H9 (cell line): ENCODE data around the gene NTSR2. TPM values are rescaled to one million over a fixed set of nuclear protein-coding genes. Genes with fewer than 3 reads are reported as not detected.

Experiments
- DNase-seq: peaks from one replicate; pipeline ENCODE4 v3.0.0-alpha.2; 2017
- H2AFZ ChIP-seq: one replicate; pipeline ENCODE4 v1.6.1; 2013; ENCODE audit warnings: mild to moderate bottlenecking, low read length, control low read depth, moderate library complexity
- H2AK5ac ChIP-seq: 2 replicates; pipeline ENCODE4 v1.6.1; 2013; ENCODE audit warnings: low read length, control low read depth, mixed read lengths; ENCODE audit not compliant: insufficient read length
- H2BK120ac ChIP-seq: one replicate; pipeline ENCODE4 v1.6.1; 2013; ENCODE audit warnings: low read depth, mild to moderate bottlenecking, low read length, control low read depth, inconsistent platforms; ENCODE audit not compliant: poor library complexity, severe bottlenecking
- H2BK12ac ChIP-seq: 2 replicates; pipeline ENCODE4 v1.6.1; 2013; ENCODE audit warnings: low read length, control low read depth, mixed read lengths, low read depth; ENCODE audit not compliant: insufficient read length
- H2BK15ac ChIP-seq: 2 replicates; pipeline ENCODE4 v1.6.1; 2013; ENCODE audit warnings: low read depth, low read length, control low read depth
- H2BK20ac ChIP-seq: one replicate; pipeline ENCODE4 v1.6.1; 2013; ENCODE audit warnings: low read depth, mild to moderate bottlenecking, low read length, control low read depth, inconsistent platforms; ENCODE audit not compliant: poor library complexity, severe bottlenecking
- H2BK5ac ChIP-seq: 2 replicates; pipeline ENCODE4 v1.6.1; 2013; ENCODE audit warnings: low read length, control low read depth, mixed read lengths; ENCODE audit not compliant: insufficient read length
- H3K14ac ChIP-seq: 2 replicates; pipeline ENCODE4 v1.6.1; 2013; ENCODE audit warnings: low read length, control low read depth; ENCODE audit not compliant: insufficient read depth
- H3K18ac ChIP-seq: 2 replicates; pipeline ENCODE4 v1.6.1; 2013; ENCODE audit warnings: low read depth, mild to moderate bottlenecking, mixed read lengths, low read length, control low read depth; ENCODE audit not compliant: insufficient read length
- H3K23ac ChIP-seq: 2 replicates; pipeline ENCODE4 v1.6.1; 2013; ENCODE audit warnings: low read length, control low read depth, mixed read lengths, low read depth; ENCODE audit not compliant: insufficient read length
- H3K23me2 ChIP-seq: 2 replicates; pipeline ENCODE4 v1.6.1; 2013; ENCODE audit warnings: low read depth, mild to moderate bottlenecking, mixed read lengths, low read length, control low read depth; ENCODE audit not compliant: insufficient read length, poor library complexity, severe bottlenecking
- H3K27ac ChIP-seq: 2 replicates; pipeline ENCODE4 v1.5.1; 2013; ENCODE audit warnings: low read length, control low read depth, mixed read lengths, low read depth; ENCODE audit not compliant: insufficient read length
- H3K27me3 ChIP-seq: 2 replicates; pipeline ENCODE4 v1.6.1; 2013; ENCODE audit warnings: low read length, control low read depth, inconsistent platforms; ENCODE audit not compliant: insufficient read depth
- H3K4ac ChIP-seq: 2 replicates; pipeline ENCODE4 v1.6.1; 2013; ENCODE audit warnings: low read depth, mild to moderate bottlenecking, control low read depth, inconsistent platforms, low read length, moderate library complexity
- H3K4me1 ChIP-seq: 2 replicates; pipeline ENCODE4 v1.6.1; 2013; ENCODE audit warnings: low read length, control low read depth, inconsistent platforms; ENCODE audit not compliant: insufficient read depth
- H3K4me2 ChIP-seq: 2 replicates; pipeline ENCODE4 v1.6.1; 2013; ENCODE audit warnings: low read length, control low read depth, mixed read lengths; ENCODE audit not compliant: insufficient read length, insufficient read depth
- H3K56ac ChIP-seq: 2 replicates; pipeline ENCODE4 v1.6.1; 2013; ENCODE audit warnings: low read depth, mild to moderate bottlenecking, mixed read lengths, low read length, control low read depth; ENCODE audit not compliant: insufficient read length
- H3K79me1 ChIP-seq: 2 replicates; pipeline ENCODE4 v1.6.1; 2013; ENCODE audit warnings: low read depth, mild to moderate bottlenecking, moderate library complexity, low read length, control low read depth, inconsistent platforms; ENCODE audit not compliant: insufficient read depth, poor library complexity, severe bottlenecking
- H3K79me2 ChIP-seq: 2 replicates; pipeline ENCODE4 v1.6.1; 2013; ENCODE audit warnings: low read length, control low read depth, inconsistent platforms; ENCODE audit not compliant: insufficient read depth
- H3K9ac ChIP-seq: 2 replicates; pipeline ENCODE4 v1.6.1; 2013; ENCODE audit warnings: low read length, control low read depth, mixed read lengths; ENCODE audit not compliant: insufficient read length; ENCODE audit errors: extremely low read depth
- H3K9me3 ChIP-seq: one replicate; pipeline ENCODE4 v1.6.1; 2013; ENCODE audit warnings: low read depth, low read length, inconsistent platforms; ENCODE audit not compliant: control insufficient read depth
- H3T11ph ChIP-seq: one replicate; pipeline ENCODE4 v1.6.1; 2013; ENCODE audit warnings: mild to moderate bottlenecking, low read length, control low read depth, inconsistent platforms
- H4K20me1 ChIP-seq: one replicate; pipeline ENCODE4 v1.6.1; 2013; ENCODE audit not compliant: control insufficient read depth, insufficient read length, insufficient read depth
- H4K5ac ChIP-seq: 2 replicates; pipeline ENCODE4 v1.6.1; 2013; ENCODE audit warnings: low read depth, mild to moderate bottlenecking, mixed read lengths, low read length, control low read depth; ENCODE audit not compliant: insufficient read length
- H4K8ac ChIP-seq: replicated peaks from 2 replicates; pipeline ENCODE4 v1.6.1; 2013; ENCODE audit warnings: low read length, control low read depth, mixed read lengths, low read depth; ENCODE audit not compliant: insufficient read length
- H4K91ac ChIP-seq: 2 replicates; pipeline ENCODE4 v1.6.1; 2013; ENCODE audit warnings: low read depth, mild to moderate bottlenecking, moderate library complexity, mixed read lengths, low read length, control low read depth; ENCODE audit not compliant: insufficient read length
- H3K27ac Mint-ChIP-seq, 3 experiments: 2 replicates in 2 of 3; 3 replicates in 1 of 3; pipeline ENCODE4 v1.8.0; 2020 to 2021; ENCODE audit warnings: mixed read lengths in 3 of 3, mild to moderate bottlenecking in 1 of 3, moderate library complexity in 1 of 3
- H3K27me3 Mint-ChIP-seq: 2 replicates; pipeline ENCODE4 v1.8.0; 2021; ENCODE audit warnings: low read depth, mild to moderate bottlenecking, moderate library complexity, mixed read lengths
- H3K36me3 Mint-ChIP-seq, 3 experiments: 2 replicates in 2 of 3; 3 replicates in 1 of 3; pipeline ENCODE4 v1.8.0; 2020 to 2021; ENCODE audit warnings: low read depth in 3 of 3, mixed read lengths in 3 of 3; ENCODE audit not compliant: insufficient read depth in 1 of 3
- H3K4me1 Mint-ChIP-seq, 2 experiments: 2 replicates each; pipeline ENCODE4 v1.8.0; 2020; ENCODE audit warnings: mixed read lengths in 2 of 2
- H3K4me3 Mint-ChIP-seq, 2 experiments: 2 replicates in 1 of 2; 3 replicates in 1 of 2; pipeline ENCODE4 v1.8.0; 2020 to 2021; ENCODE audit warnings: mild to moderate bottlenecking in 2 of 2, mixed read lengths in 2 of 2, moderate library complexity in 1 of 2
- H3K9me3 Mint-ChIP-seq, 2 experiments: 2 replicates in 1 of 2; 3 replicates in 1 of 2; pipeline ENCODE4 v1.8.0; 2020; ENCODE audit warnings: mild to moderate bottlenecking in 2 of 2, mixed read lengths in 2 of 2, moderate library complexity in 1 of 2
- CTCF ChIP-seq: fragments of 200-600 bp; sonication (generic); conservative IDR thresholded peaks from 3 replicates; pipeline ENCODE4 v1.8.0; 2021; ENCODE audit warnings: antibody characterized with exemption, mild to moderate bottlenecking
- WGBS: extraction: QIAGEN DNeasy Blood & Tissue Kit; methylation state at CpG from one replicate; pipeline ENCODE4 v1.1.7; 2013; ENCODE audit warnings: missing lambda C conversion rate, low lambda C conversion rate, mixed read lengths; ENCODE audit not compliant: insufficient read length; ENCODE audit errors: extremely low coverage; 5-methylcytosine and 5-hydroxymethylcytosine counted together
- total RNA-seq: library from RNA; stranded (reverse); gene quantifications from 2 replicates; pipeline ENCODE4 v1.2.1, GENCODE V29; 2021

The NTSR2 gene
- total RNA-seq, 1 experiment from 2014 or later, result not detected

- Histone ChIP-seq H4K8ac (no peak overlapping the region), H4K5ac (no peak overlapping the region), H2BK120ac (no peak overlapping the region), H3K4me1 (no peaks in the 10 kb centered on the region), H2AK5ac (no peak overlapping the region), H3K4me2 (no peak overlapping the region), H3K9ac (no peak overlapping the region), H2AFZ (no peak overlapping the region), H3K27me3 (peaks cover 10% of the 10 kb centered on the region), H3K9me3 (no peaks in the 10 kb centered on the region), H4K20me1 (no peaks in the 10 kb centered on the region), H3K23me2 (peaks cover 3% of the 10 kb centered on the region), H3K4ac (no peak overlapping the region), H3K18ac (no peak overlapping the region), H2BK5ac (no peak overlapping the region), H3K14ac (no peak overlapping the region), H2BK12ac (no peak overlapping the region), H3K79me2 (no peaks in the 10 kb centered on the region), H4K91ac (no peak overlapping the region), H2BK15ac (no peak overlapping the region), H3K27ac (no peak overlapping the region), H3K79me1 (no peaks in the 10 kb centered on the region), H3K23ac (no peak overlapping the region), H3T11ph (no peak overlapping the region), H2BK20ac (no peak overlapping the region), H3K56ac (no peak overlapping the region)
- no peak overlapping the region for H3K27ac Mint-ChIP-seq
- H3K4me1 Mint-ChIP-seq, result peaks cover 5 to 6% of the 10 kb centered on the region in 2 experiments
- no peak overlapping the region for H3K4me3 Mint-ChIP-seq
- DNase-seq, result no peak
- peaks cover 2 to 7% (median 5%) of the 10 kb centered on the region in 3 experiments; a peak in 4 of 7 replicates for H3K36me3 Mint-ChIP-seq
- TF ChIP-seq CTCF, result no peak
- peaks cover 10 to 11% of the 10 kb centered on the region in 2 experiments for H3K9me3 Mint-ChIP-seq
- peaks cover 36% of the 10 kb centered on the region for H3K27me3 Mint-ChIP-seq
- no CpG with 5 or more reads among the region's 10 CpGs for whole genome bisulfite sequencing
Measured at GRCh38 chr2:11665510-11666362, 4.3 kb downstream of the NTSR2 start.
